K562 (cell line): ENCODE data around the gene UBE2R2. TPM values are rescaled to one million over a fixed set of nuclear protein-coding genes. Genes with fewer than 3 reads are reported as not detected.

Experiments
- ATAC-seq: fragments of 200-7000 bp; cut with Tn5 transposase; 3 replicates; pipeline ENCODE4 v1.9.1; 2020; ENCODE audit warnings: moderate library complexity
- BruUV-seq: library from RNA; stranded (reverse); fragments of 400-500 nt; replicated peaks from 2 replicates; lab custom pipeline; 2021; lab: Mats Ljungman, UMichigan
- CTCF ChIA-PET: fragments of 300-600 bp; formaldehyde crosslinking; extraction: SDS; loops from one replicate; lab custom pipeline; 2021; ENCODE audit warnings: low intra/inter-chr PET ratio; lab: Yijun Ruan, JAX
- POLR2A ChIA-PET: fragments of 300-600, 350-650 bp; sonication (Branson Sonifier 250); formaldehyde crosslinking; extraction: SDS; loops from one replicate; lab custom pipeline; 2021; ENCODE audit warnings: antibody characterized with exemption, inconsistent platforms; lab: Yijun Ruan, JAX
- DNase-seq, 4 experiments: peaks; one replicate each; pipeline versions ENCODE4 v3.0.0 to v3.0.0-alpha.2; 2011 to 2018; ENCODE audit warnings: low spot score in 3 of 4, mixed read lengths in 3 of 4; ENCODE audit errors: extremely low read depth in 1 of 4
- FAIRE-seq: peaks from 2 replicates; lab custom pipeline; 2011; peaks lifted over from hg19 to GRCh38; lab: Jason Lieb, UNC
- H2AFZ ChIP-seq: 2 replicates; pipeline ENCODE4 v1.6.0; 2011; ENCODE audit warnings: low read depth, low read length, control low read depth, inconsistent platforms
- H3K27ac ChIP-seq: fragments of 200-600 bp; 3 replicates; pipeline ENCODE4 v1.8.0; 2011; ENCODE audit warnings: low read depth, mild to moderate bottlenecking, control low read depth, inconsistent platforms, low read length, moderate library complexity, mixed read lengths; ENCODE audit errors: extremely low read depth
- H3K27me3 ChIP-seq, 2 experiments: fragments of 300-600 bp in 1 of 2; 2 replicates in 1 of 2; 3 replicates in 1 of 2; pipeline versions ENCODE4 v1.6.0 to v1.8.0; 2011; ENCODE audit warnings: inconsistent platforms in 2 of 2, low read length in 2 of 2, mild to moderate bottlenecking in 1 of 2, mixed read lengths in 1 of 2, moderate library complexity in 1 of 2; ENCODE audit not compliant: control insufficient read depth in 2 of 2, insufficient read depth in 2 of 2
- H3K36me3 ChIP-seq: fragments of 300-600 bp; 3 replicates; pipeline ENCODE4 v1.8.0; 2011; ENCODE audit warnings: mild to moderate bottlenecking, low read length, inconsistent platforms; ENCODE audit not compliant: control insufficient read depth, insufficient read depth
- H3K4me1 ChIP-seq, 2 experiments: fragments of 200-600 bp in 1 of 2; replicated peaks in 1 of 2; 2 replicates in 1 of 2; 3 replicates in 1 of 2; pipeline versions ENCODE4 v1.5.1 to v1.8.0; 2011; ENCODE audit warnings: inconsistent platforms in 2 of 2, low read length in 2 of 2, mild to moderate bottlenecking in 1 of 2, mixed read lengths in 1 of 2, moderate library complexity in 1 of 2; ENCODE audit not compliant: control insufficient read depth in 2 of 2, insufficient read depth in 2 of 2
- H3K4me2 ChIP-seq: 2 replicates; pipeline ENCODE4 v1.6.1; 2011; ENCODE audit warnings: low read length, control low read depth, inconsistent platforms, mixed read lengths; ENCODE audit not compliant: insufficient read depth
- H3K4me3 ChIP-seq: fragments of 200-600 bp; sonication (generic), shearing (Covaris generic); 2 replicates; pipeline ENCODE4 v1.5.1; 2016; ENCODE audit warnings: control low read depth, inconsistent platforms
- H3K79me2 ChIP-seq: fragments of 200-600 bp; 3 replicates; pipeline ENCODE4 v1.8.0; 2011; ENCODE audit warnings: low read length, inconsistent platforms; ENCODE audit not compliant: control insufficient read depth, insufficient read depth
- H3K9ac ChIP-seq, 2 experiments: 2 replicates each; pipeline versions ENCODE4 v1.6.0 to v1.6.1; 2011; ENCODE audit warnings: low read depth in 2 of 2, low read length in 2 of 2, control low read depth in 1 of 2, inconsistent platforms in 1 of 2, mild to moderate bottlenecking in 1 of 2, mixed read lengths in 1 of 2; ENCODE audit not compliant: insufficient read depth in 1 of 2
- H3K9me1 ChIP-seq: one replicate; pipeline ENCODE4 v1.6.0; 2011; ENCODE audit warnings: inconsistent platforms, mild to moderate bottlenecking, low read length, moderate library complexity; ENCODE audit not compliant: control insufficient read depth, insufficient read depth
- H3K9me3 ChIP-seq: replicated peaks from 2 replicates; pipeline ENCODE4 v1.5.1; 2011; ENCODE audit warnings: low read depth, low read length, inconsistent platforms; ENCODE audit not compliant: control insufficient read depth, insufficient read depth
- H4K20me1 ChIP-seq: replicated peaks from 2 replicates; pipeline ENCODE4 v1.6.1; 2011; ENCODE audit warnings: low read length, inconsistent platforms, mixed read lengths; ENCODE audit not compliant: control insufficient read depth, insufficient read depth
- ATF6 ChIP-seq: sonication (generic); formaldehyde crosslinking; IDR thresholded peaks from 2 replicates; pipeline ENCODE4 v1.4.0; 2020; ENCODE audit warnings: mild to moderate bottlenecking, missing genetic modification reagents
- NKRF ChIP-seq: fragments of 450-650 bp; IDR thresholded peaks from 2 replicates; pipeline ENCODE4 v1.6.1; 2016; ENCODE audit warnings: borderline replicate concordance
- ZNF263 ChIP-seq: sonication (generic); formaldehyde crosslinking; IDR thresholded peaks from 2 replicates; pipeline ENCODE4 v1.8.0; 2022; ENCODE audit warnings: mild to moderate bottlenecking, missing genetic modification reagents, borderline replicate concordance
- WGBS: fragments of 100-300 bp; shearing (Covaris generic); methylation state at CpG from one replicate; pipeline ENCODE4 v1.1.6; 2016; ENCODE audit warnings: low coverage, mixed read lengths; ENCODE audit not compliant: insufficient coverage; ENCODE audit errors: missing lambda C conversion rate; 5-methylcytosine and 5-hydroxymethylcytosine counted together
- in situ Hi-C: fragments of 300-500 bp; cut with MboI; formaldehyde crosslinking; loops from 4 replicates; pipeline ENCODE4 v1.15.0; 2018; ENCODE audit warnings: inconsistent platforms, mixed read lengths
- intact Hi-C: fragments of 100-400 bp; cut with micrococcal nuclease; formaldehyde crosslinking; loops from 2 replicates; pipeline ENCODE4 v1.14.2; 2022
- polyA plus RNA-seq, 8 experiments: library from polyadenylated mRNA; depleted of rRNA in 4 of 8; stranded (reverse) in 5 of 8; unstranded in 3 of 8; fragments of >200 nt; fragmentation: Nextera tagmentation in 2 of 8; fragmentation: Illumina TruSeq in 1 of 8; extraction: Ambion mirVana in 2 of 8; extraction: Trizol in 1 of 8; gene quantifications; 2 replicates each; pipeline versions ENCODE4 v1.2.1 to v1.2.3, GENCODE V29; 2011 to 2014; ENCODE audit warnings: inconsistent platforms in 1 of 8, missing spikeins in 1 of 8
- total RNA-seq, 7 experiments: library from RNA; depleted of rRNA in 6 of 7; stranded (reverse); fragments of >200 nt in 6 of 7; fragmentation: Illumina TruSeq in 2 of 7; extraction: Trizol in 2 of 7; gene quantifications; 2 replicates each; pipeline versions ENCODE4 v1.2.1 to v1.2.3, GENCODE V29; 2011 to 2021; ENCODE audit warnings: low replicate concordance in 1 of 7
- TF ChIP-seq, protein P1 (sequence below): IDR thresholded peaks from 2 replicates; pipeline ENCODE4 v1.6.1; 2016; ENCODE audit warnings: missing genetic modification characterization, missing compliant biosample characterization

The UBE2R2 gene
- total and polyA plus RNA-seq, 9 of the 15 experiments (the other 6 are each of a cell fraction or from before 2014, with no cell fraction given): 7.8 to 26.2 (median 11.8) TPM

- no peak for TF ChIP-seq ATF6 (CRISPR knock-in tag)
These were observed 117.4 kb downstream of the UBE2R2 start (continued) for GRCh38 chr9:33934188-33934878.

GRCh38 chr9:33939924-33940874 is 123.2 kb downstream of the UBE2R2 start:
- FAIRE-seq (no peak), DNase-seq (no peak), ATAC-seq (no peak)
- ChIA-PET POLR2A (no interaction called here), CTCF (no interaction called here)
- Histone ChIP-seq H4K20me1 (no peaks in the 10 kb centered on the region), H3K27me3 (no peaks in the 10 kb centered on the region), H3K9ac (no peak overlapping the region), H3K4me1 (no peaks in the 10 kb centered on the region), H3K79me2 (no peaks in the 10 kb centered on the region), H3K27ac (no peak overlapping the region), H3K4me3 (no peak overlapping the region), H3K36me3 (peaks cover 87% of the 10 kb centered on the region), H2AFZ (no peak overlapping the region), H3K4me2 (no peak overlapping the region), H3K9me3 (no peaks in the 10 kb centered on the region), H3K9me1 (no peaks in the 10 kb centered on the region)
- in situ Hi-C loops: no loop called here
- no TSS peak for BruUV-seq
- TF ChIP-seq, protein P1, sequence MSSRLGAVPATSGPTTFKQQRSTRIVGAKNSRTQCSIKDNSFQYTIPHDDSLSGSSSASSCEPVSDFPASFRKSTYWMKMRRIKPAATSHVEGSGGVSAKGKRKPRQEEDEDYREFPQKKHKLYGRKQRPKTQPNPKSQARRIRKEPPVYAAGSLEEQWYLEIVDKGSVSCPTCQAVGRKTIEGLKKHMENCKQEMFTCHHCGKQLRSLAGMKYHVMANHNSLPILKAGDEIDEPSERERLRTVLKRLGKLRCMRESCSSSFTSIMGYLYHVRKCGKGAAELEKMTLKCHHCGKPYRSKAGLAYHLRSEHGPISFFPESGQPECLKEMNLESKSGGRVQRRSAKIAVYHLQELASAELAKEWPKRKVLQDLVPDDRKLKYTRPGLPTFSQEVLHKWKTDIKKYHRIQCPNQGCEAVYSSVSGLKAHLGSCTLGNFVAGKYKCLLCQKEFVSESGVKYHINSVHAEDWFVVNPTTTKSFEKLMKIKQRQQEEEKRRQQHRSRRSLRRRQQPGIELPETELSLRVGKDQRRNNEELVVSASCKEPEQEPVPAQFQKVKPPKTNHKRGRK: peak; percentile 39; the same call in 1 of the 2 replicates
- TF ChIP-seq ZNF263 (0 out of 2 replicates have a peak, but pooled peaks have one; percentile 21), NKRF (no peak)
- WGBS: 93% methylated on average over 6 of the region's 9 CpGs
- intact Hi-C loops: no loop called here
